Endodermal cell (in vitro differentiated cells): ENCODE measurements around the gene CTDP1. TPM values are rescaled to one million over a fixed set of nuclear protein-coding genes. Genes with fewer than 3 reads are reported as not detected.

Experiments
- DNase-seq: peaks from one replicate; pipeline ENCODE4 v3.0.0-alpha.2; 2017
- H3K27ac ChIP-seq: 2 replicates; pipeline ENCODE4 v1.5.1; 2013; ENCODE audit warnings: mild to moderate bottlenecking, low read depth, low read length, moderate library complexity
- H3K27me3 ChIP-seq: 2 replicates; pipeline ENCODE4 v1.6.1; 2013; ENCODE audit warnings: mild to moderate bottlenecking, low read length, moderate library complexity; ENCODE audit not compliant: insufficient read depth, control insufficient read depth, poor library complexity, severe bottlenecking
- H3K36me3 ChIP-seq: 2 replicates; pipeline ENCODE4 v1.7.0; 2013; ENCODE audit warnings: mild to moderate bottlenecking, low read length, moderate library complexity; ENCODE audit not compliant: control insufficient read depth, insufficient read depth
- H3K4me1 ChIP-seq: one replicate; pipeline ENCODE4 v1.7.0; 2013; ENCODE audit warnings: low read length; ENCODE audit not compliant: control insufficient read depth, insufficient read depth
- H3K4me3 ChIP-seq: 2 replicates; pipeline ENCODE4 v1.5.1; 2013; ENCODE audit warnings: mild to moderate bottlenecking, low read length, moderate library complexity
- H3K9ac ChIP-seq: 2 replicates; pipeline ENCODE4 v1.6.1; 2013; ENCODE audit warnings: mild to moderate bottlenecking, low read length, moderate library complexity; ENCODE audit not compliant: poor library complexity, severe bottlenecking; ENCODE audit errors: extremely low read depth
- H3K9me3 ChIP-seq: 2 replicates; pipeline ENCODE4 v1.6.1; 2013; ENCODE audit warnings: mild to moderate bottlenecking, low read length, moderate library complexity; ENCODE audit not compliant: control insufficient read depth
- H3K27ac Mint-ChIP-seq: 2 replicates; pipeline ENCODE4 v1.8.0; 2020; ENCODE audit warnings: mixed read lengths
- H3K27me3 Mint-ChIP-seq: 2 replicates; pipeline ENCODE4 v1.8.0; 2021; ENCODE audit warnings: mild to moderate bottlenecking, mixed read lengths; ENCODE audit not compliant: insufficient read depth
- H3K36me3 Mint-ChIP-seq: 2 replicates; pipeline ENCODE4 v1.8.0; 2020; ENCODE audit warnings: low read depth, mixed read lengths
- H3K4me1 Mint-ChIP-seq: 2 replicates; pipeline ENCODE4 v1.8.0; 2020; ENCODE audit warnings: mixed read lengths
- H3K4me3 Mint-ChIP-seq: 2 replicates; pipeline ENCODE4 v1.8.0; 2020; ENCODE audit warnings: mild to moderate bottlenecking, moderate library complexity, mixed read lengths
- H3K9me3 Mint-ChIP-seq: 2 replicates; pipeline ENCODE4 v1.8.0; 2020; ENCODE audit warnings: mild to moderate bottlenecking, mixed read lengths
- WGBS, 2 experiments: methylation state at CpG; one replicate each; pipeline versions ENCODE4 v1.1.5 to v1.1.7; 2013; ENCODE audit warnings: missing lambda C conversion rate in 2 of 2, mixed read lengths in 1 of 2; ENCODE audit not compliant: insufficient coverage in 1 of 2, insufficient read length in 1 of 2; 5-methylcytosine and 5-hydroxymethylcytosine counted together
- total RNA-seq, 2 donors: library from RNA; stranded (reverse); fragmentation: NEBNext Ultra II Directional in 1 of 2; extraction: Animal tissue kit (Norgen Biotek cat#: 25700) in 1 of 2; gene quantifications; 2 replicates in 1 of 2; 3 replicates in 1 of 2; pipeline ENCODE4 v1.2.1, GENCODE V29; 2021
- TF ChIP-seq, protein P1 (sequence below): fragments of 200-600 bp; sonication (generic); conservative IDR thresholded peaks from 2 replicates; pipeline ENCODE4 v1.5.0; 2021; ENCODE audit warnings: antibody characterized with exemption, mild to moderate bottlenecking

The CTDP1 gene
- total RNA-seq, 2 donors from 2014 or later = 29.8 to 35.6 TPM

DNA sequence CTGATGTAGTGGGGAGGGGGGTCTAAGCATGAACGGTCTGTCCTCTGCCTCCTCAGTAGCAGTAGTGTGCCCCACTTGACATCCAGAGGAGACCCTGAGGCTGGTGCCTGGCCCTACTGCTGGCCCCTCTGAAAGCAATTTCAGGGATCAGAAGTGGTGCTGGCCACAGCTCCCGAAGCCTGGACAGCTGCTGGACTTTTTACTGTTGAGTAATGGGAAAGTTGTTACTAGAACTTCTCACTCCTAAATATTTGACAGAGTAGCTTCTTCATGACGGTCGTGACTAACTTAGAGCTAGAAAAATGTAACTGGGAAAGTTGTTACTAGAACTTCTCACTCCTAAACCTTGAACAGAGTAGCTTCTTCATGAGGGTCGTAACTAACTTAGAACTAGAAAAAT, 23.3 kb downstream of the CTDP1 start:
- Histone ChIP-seq H3K9ac (no peak overlapping the region), H3K27ac (no peak overlapping the region), H3K36me3 (peaks cover 74% of the 10 kb centered on the region), H3K27me3 (no peaks in the 10 kb centered on the region), H3K4me1 (no peaks in the 10 kb centered on the region), H3K4me3 (no peak overlapping the region), H3K9me3 (no peaks in the 10 kb centered on the region)
- Mint-ChIP-seq H3K27me3 (no peaks in the 10 kb centered on the region), H3K9me3 (no peaks in the 10 kb centered on the region), H3K4me1 (no peaks in the 10 kb centered on the region), H3K4me3 (no peak overlapping the region), H3K27ac (no peak overlapping the region), H3K36me3 (peaks cover 73% of the 10 kb centered on the region)
- no peak for DNase-seq
- 81 to 98% methylated on average over 3 to 5 of the region's 5 CpGs for WGBS, 2 experiments
- TF ChIP-seq, protein P1, sequence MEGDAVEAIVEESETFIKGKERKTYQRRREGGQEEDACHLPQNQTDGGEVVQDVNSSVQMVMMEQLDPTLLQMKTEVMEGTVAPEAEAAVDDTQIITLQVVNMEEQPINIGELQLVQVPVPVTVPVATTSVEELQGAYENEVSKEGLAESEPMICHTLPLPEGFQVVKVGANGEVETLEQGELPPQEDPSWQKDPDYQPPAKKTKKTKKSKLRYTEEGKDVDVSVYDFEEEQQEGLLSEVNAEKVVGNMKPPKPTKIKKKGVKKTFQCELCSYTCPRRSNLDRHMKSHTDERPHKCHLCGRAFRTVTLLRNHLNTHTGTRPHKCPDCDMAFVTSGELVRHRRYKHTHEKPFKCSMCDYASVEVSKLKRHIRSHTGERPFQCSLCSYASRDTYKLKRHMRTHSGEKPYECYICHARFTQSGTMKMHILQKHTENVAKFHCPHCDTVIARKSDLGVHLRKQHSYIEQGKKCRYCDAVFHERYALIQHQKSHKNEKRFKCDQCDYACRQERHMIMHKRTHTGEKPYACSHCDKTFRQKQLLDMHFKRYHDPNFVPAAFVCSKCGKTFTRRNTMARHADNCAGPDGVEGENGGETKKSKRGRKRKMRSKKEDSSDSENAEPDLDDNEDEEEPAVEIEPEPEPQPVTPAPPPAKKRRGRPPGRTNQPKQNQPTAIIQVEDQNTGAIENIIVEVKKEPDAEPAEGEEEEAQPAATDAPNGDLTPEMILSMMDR = no peak

DNA sequence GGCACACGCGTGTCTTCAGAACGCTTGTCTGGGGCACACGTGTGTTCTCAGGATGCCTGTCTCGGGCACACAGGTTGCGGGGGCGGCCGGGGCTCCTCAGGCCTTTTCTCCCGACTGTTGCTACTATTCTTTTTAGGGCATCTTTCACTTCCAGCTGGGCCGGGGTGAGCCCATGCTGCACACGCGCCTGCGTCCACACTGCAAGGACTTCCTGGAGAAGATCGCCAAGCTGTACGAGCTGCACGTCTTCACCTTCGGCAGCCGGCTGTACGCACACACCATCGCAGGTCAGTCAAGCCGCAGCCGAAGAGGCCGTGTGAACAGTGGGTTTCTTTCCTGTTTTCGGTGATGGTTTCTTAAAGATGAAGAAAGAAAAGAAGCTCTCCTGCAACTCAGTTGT, 25.0 kb downstream of the CTDP1 start:
- WGBS, 2 experiments = 96 to 97% methylated on average over 21 to 24 of the region's 24 CpGs
- no peak overlapping the region for H3K27ac Mint-ChIP-seq
- H3K36me3 Mint-ChIP-seq = peaks cover 66% of the 10 kb centered on the region

DNA sequence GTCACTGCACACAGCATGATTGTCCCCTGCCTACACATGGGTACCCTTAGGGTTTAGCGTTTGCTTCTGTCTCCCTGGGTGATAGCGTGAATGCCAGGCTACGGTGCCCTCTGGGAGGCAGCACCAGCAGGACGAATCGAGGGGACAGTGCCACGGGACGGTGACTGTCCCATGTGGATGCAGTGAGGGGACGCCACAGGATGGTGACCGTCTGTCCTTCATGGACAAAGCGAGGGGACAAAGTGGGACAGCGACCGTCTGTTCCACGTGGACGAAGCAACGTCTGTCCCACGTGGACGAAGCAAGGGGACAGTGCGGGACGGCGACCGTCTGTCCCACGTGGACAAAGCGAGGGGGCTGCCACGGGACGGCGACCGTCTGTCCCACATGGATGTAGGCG, 25.7 kb downstream of the CTDP1 start:
- TF ChIP-seq, protein P1 = no peak
- WGBS, 2 experiments = 96% methylated on average over 22 to 28 of the region's 28 CpGs
- no peaks in the 10 kb centered on the region for H3K27me3 Mint-ChIP-seq

More for the DNA sequence above, 25.0 kb downstream of the CTDP1 start:
- Histone ChIP-seq H3K4me1 (no peaks in the 10 kb centered on the region), H3K9ac (no peak overlapping the region), H3K36me3 (peaks cover 75% of the 10 kb centered on the region), H3K27me3 (no peaks in the 10 kb centered on the region), H3K4me3 (no peak overlapping the region), H3K9me3 (no peaks in the 10 kb centered on the region), H3K27ac (no peak overlapping the region)
- TF ChIP-seq, protein P1 = no peak
- Mint-ChIP-seq H3K4me1 (no peaks in the 10 kb centered on the region), H3K27me3 (no peaks in the 10 kb centered on the region), H3K9me3 (no peaks in the 10 kb centered on the region), H3K4me3 (no peak overlapping the region)
- no peak for DNase-seq

More for the DNA sequence above, 25.7 kb downstream of the CTDP1 start:
- Histone ChIP-seq H3K27me3 (no peaks in the 10 kb centered on the region), H3K9me3 (no peaks in the 10 kb centered on the region), H3K9ac (no peak overlapping the region), H3K4me3 (no peak overlapping the region), H3K36me3 (peaks cover 75% of the 10 kb centered on the region), H3K27ac (no peak overlapping the region), H3K4me1 (no peaks in the 10 kb centered on the region)
- H3K4me3 Mint-ChIP-seq = no peak overlapping the region
- no peaks in the 10 kb centered on the region for H3K4me1 Mint-ChIP-seq
- peaks cover 66% of the 10 kb centered on the region for H3K36me3 Mint-ChIP-seq
- H3K9me3 Mint-ChIP-seq = no peaks in the 10 kb centered on the region
- DNase-seq = no peak
- no peak overlapping the region for H3K27ac Mint-ChIP-seq
